GM06990 (cell line): Measurements from ENCODE around the gene GRIP2.

Experiments
- DNase-seq: peaks from one replicate; pipeline ENCODE4 v3.0.0-alpha.2; 2011; ENCODE audit not compliant: insufficient read length; ENCODE audit errors: extremely low read depth
- H3K27me3 ChIP-seq: replicated peaks from 2 replicates; pipeline ENCODE4 v1.6.0; 2011; ENCODE audit warnings: low read length; ENCODE audit not compliant: control insufficient read depth, insufficient read depth
- H3K36me3 ChIP-seq: 2 replicates; pipeline ENCODE4 v1.5.1; 2011; ENCODE audit warnings: low read length; ENCODE audit not compliant: control insufficient read depth, insufficient read depth
- H3K4me3 ChIP-seq: replicated peaks from 2 replicates; pipeline ENCODE4 v1.5.1; 2011; ENCODE audit warnings: low read depth, mild to moderate bottlenecking, control low read depth, low read length
- CTCF ChIP-seq: IDR thresholded peaks from 2 replicates; pipeline ENCODE4 v1.5.1; 2011; ENCODE audit warnings: low read length, control low read depth, mild to moderate bottlenecking, inconsistent platforms; ENCODE audit not compliant: insufficient read depth, poor library complexity, severe bottlenecking

Gene GRIP2

GRCh38 chr3:14458434-14459275 is 81.5 kb downstream of the GRIP2 start:
- TF ChIP-seq CTCF = no peak
- Histone ChIP-seq H3K4me3 (no peak overlapping the region), H3K36me3 (peaks cover 21% of the 10 kb centered on the region), H3K27me3 (no peaks in the 10 kb centered on the region)
- DNase-seq = no peak

- peaks cover 17% of the 10 kb centered on the region for H3K36me3 ChIP-seq
- no peak overlapping the region for H3K4me3 ChIP-seq
These were observed 82.1 kb downstream of the GRIP2 start for GRCh38 chr3:14457999-14458398.

GRCh38 chr3:14457481-14457880 is 82.7 kb downstream of the GRIP2 start:
- no peak for TF ChIP-seq CTCF
- no peak overlapping the region for H3K4me3 ChIP-seq
- H3K27me3 ChIP-seq = no peaks in the 10 kb centered on the region
- no peak for DNase-seq
- H3K36me3 ChIP-seq = peaks cover 18% of the 10 kb centered on the region

More at GRCh38 chr3:14457999-14458398, 82.1 kb downstream of the GRIP2 start:
- no peak for TF ChIP-seq CTCF
- no peak for DNase-seq
- no peaks in the 10 kb centered on the region for H3K27me3 ChIP-seq

- Histone ChIP-seq H3K27me3 (no peaks in the 10 kb centered on the region), H3K36me3 (peaks cover 20% of the 10 kb centered on the region), H3K4me3 (no peak overlapping the region)
- DNase-seq = no peak
- no peak for TF ChIP-seq CTCF
These were observed 83.3 kb downstream of the GRIP2 start for GRCh38 chr3:14456794-14457193.

- Histone ChIP-seq H3K4me3 (no peak overlapping the region), H3K27me3 (no peaks in the 10 kb centered on the region), H3K36me3 (peaks cover 19% of the 10 kb centered on the region)
- no peak for TF ChIP-seq CTCF
- DNase-seq = no peak
These were observed 84.4 kb downstream of the GRIP2 start for GRCh38 chr3:14455571-14456317.
